NCI-H1436 (cell line): ENCODE data around the gene TMTC4.
"Not testable (repeated sequence)": the region's sequence is repeated elsewhere in the genome, so short reads cannot be mapped to it uniquely, and the experiment has no call there.

Experiments
- DNase-seq: peaks from one replicate; lab custom pipeline; 2025; lab: John Stamatoyannopoulos, UW

Gene TMTC4, protein sequence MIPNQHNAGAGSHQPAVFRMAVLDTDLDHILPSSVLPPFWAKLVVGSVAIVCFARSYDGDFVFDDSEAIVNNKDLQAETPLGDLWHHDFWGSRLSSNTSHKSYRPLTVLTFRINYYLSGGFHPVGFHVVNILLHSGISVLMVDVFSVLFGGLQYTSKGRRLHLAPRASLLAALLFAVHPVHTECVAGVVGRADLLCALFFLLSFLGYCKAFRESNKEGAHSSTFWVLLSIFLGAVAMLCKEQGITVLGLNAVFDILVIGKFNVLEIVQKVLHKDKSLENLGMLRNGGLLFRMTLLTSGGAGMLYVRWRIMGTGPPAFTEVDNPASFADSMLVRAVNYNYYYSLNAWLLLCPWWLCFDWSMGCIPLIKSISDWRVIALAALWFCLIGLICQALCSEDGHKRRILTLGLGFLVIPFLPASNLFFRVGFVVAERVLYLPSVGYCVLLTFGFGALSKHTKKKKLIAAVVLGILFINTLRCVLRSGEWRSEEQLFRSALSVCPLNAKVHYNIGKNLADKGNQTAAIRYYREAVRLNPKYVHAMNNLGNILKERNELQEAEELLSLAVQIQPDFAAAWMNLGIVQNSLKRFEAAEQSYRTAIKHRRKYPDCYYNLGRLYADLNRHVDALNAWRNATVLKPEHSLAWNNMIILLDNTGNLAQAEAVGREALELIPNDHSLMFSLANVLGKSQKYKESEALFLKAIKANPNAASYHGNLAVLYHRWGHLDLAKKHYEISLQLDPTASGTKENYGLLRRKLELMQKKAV

DNA sequence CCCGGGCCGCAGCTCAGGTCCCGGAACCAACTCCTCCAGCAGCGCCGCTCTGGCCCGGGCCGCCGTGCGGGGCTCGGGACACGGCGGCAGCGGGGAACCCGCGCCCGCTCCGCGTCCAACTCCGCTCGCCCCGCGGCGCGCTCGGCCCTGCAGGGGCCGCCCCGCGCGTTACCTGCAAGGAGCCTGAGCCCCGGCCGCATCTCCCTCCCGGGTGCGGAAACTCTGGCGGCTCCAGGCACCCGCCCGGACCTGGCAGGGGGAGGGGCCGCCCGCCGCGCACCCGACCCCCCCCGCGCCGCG, at the start of gene TMTC4:
Gene TMTC4 (minus strand): TSS at position 224 of the 300 bp plus-strand sequence. CDS start 4,433 bp downstream, outside the sequence.
- no peak for DNase-seq

DNA sequence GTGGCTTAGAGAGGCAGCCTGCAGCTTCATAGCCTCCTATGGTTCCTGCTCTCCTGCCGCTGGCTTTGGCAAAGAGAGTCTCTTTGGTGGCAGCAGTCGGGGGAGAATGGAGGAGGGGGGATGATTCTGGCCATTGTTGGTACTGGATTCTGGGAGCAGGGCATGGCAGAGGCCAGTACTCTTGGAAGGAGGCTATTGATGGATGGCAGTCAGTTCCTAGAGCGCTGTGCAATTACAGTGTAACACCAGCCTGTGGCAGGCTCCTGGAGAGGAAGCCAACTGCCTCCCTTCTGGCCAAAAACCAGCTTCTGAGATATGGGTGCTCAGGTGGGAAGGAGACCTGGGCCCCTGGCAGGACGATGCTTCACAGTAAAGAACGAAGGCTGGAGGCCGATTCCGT, 47.9 kb upstream of the TMTC4 start:
- no peak for DNase-seq

DNA sequence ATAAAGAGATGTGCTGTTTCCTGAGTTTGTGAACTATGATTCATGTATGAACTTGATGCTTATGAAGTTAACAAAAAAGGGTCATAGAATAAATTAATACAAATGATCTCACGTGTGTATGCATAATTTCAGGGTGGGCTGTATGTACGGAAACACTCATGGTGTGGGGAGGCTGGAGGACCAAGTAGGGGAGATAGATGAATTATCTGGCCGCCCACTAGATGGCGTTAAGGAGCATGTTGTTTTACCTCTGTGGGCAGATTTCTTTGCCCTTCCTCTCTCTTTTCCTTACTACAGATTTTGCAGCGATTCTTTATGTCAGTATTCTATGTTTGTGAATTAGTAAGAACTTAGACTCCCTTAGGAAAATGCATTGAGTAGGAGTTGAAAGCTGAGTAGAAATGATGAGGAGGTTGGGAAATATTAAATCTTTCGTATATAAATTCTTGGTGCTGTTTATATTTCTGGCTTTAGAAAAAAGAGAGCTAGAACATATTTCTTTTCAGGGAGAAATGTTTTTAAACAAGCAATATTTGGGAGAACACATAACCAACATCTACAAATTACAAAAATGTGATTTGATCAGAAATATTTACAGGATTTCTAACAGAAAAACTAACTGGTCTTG, 47.4 kb upstream of the TMTC4 start:
- DNase-seq, result peak; percentile 31

DNA sequence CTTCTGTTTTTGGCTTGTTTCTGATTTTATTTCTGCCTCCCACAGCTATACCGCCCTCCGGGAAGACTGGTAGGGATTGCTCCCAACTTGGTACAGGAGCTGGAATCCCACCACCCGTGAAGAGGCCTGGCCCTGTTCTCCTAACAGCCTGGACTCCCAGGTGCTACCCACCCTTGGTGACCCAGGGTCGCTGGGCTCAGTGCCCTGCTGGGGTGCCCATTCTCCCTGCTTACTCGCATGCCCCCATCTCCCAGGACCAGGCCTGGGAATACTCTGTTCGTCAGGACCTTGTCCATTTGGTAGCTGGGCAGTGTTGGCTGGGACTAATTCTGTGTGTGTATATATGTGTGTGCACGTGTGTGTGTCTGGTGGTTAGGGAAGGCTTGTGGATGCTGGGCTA, 41.0 kb upstream of the TMTC4 start:
- no peak for DNase-seq

DNA sequence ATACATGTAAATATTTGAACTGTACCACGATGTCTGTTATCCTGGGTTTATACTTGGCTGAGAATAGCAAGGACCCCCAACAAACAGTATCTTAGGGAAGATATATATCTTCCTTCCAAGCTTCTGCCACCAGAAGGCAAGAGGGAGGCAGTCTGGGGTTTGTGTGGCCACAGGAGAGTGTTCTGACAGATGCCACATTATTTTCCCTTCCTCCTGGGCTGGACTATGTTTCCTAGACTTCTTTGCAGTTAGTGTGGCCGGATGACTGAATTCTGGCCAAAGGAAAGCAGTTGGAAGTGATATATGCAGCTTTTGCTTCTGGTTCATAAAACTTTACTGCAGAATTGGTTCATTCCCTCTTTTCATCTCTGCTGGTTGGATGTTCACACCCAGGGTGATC, 39.9 kb upstream of the TMTC4 start:
- DNase-seq, result no peak

DNA sequence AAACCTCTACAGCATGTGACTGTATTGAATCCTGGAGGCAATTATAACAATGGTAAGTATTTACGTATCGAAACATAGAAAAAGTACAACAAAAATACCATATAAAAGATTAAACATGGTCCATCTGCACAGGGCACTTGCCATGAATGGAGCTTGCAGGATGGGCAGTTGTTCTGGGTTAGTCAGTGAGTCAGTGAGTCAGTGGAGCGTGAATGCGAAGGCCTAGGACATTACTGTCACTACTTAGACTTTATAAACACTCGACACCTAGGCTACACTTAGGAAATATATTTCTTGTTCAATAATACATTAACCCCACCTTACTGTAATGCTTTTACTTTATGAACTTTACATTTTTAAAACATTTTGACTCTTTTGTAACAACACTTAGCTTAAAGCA, 35.6 kb upstream of the TMTC4 start:
- no peak for DNase-seq

DNA sequence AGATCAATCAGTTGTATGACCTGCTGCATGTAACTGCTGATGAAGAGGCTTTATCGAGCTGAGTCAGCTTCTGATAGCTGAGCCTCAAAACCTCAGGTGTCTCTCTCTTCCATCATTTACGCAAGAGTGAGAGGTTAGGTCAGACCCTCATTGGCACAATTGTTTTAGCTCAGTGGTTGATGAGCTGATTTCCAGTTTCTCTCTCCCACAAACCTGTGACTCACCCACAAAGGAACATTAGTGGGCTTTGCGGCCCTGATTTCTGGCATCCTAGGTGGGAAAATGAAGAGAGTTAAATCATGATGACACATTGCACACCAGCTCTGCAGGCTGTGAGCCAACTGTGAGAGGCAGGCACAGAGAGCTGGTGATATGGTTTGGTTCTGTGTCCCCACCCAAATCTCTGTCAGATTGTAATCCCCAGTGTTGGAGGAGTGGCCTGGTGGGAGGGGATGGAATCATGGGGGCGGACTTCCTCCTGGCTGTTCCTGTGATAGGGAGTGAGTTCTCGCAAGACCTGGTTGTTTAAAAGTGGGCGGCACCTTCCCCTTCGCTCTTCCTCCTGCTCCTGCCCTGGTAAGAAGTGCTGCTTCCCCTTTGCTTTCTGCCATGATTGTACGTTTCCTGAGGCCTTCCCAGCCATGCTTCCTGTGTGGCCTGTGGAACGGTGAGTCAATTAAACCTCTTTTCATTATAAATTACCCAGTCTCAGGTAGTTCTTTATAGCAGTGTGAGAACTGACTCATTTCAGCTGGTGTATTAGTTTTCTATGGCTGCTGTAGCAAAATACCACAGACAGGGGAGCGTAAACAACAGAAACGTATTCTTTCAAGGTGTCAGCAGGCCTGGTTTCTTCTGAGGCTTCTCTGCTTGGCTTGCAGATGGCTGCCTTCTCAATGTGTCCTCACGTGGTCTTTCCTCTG, 33.5 kb upstream of the TMTC4 start:
- DNase-seq, result no peak

DNA sequence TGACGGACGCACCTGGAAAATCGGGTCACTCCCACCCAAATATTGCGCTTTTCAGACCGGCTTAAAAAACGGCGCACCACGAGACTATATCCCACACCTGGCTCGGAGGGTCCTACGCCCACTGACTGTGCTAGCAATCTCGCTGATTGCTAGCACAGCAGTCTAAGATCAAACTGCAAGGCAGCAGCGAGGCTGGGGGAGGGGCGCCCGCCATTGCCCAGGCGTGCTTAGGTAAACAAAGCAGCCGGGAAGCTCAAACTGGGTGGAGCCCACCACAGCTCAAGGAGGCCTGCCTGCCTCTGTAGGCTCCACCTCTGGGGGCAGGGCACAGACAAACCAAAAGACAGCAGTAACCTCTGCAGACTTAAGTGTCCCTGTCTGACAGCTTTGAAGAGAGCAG, 23.7 kb upstream of the TMTC4 start:
- DNase-seq, result not testable (repeated sequence)

DNA sequence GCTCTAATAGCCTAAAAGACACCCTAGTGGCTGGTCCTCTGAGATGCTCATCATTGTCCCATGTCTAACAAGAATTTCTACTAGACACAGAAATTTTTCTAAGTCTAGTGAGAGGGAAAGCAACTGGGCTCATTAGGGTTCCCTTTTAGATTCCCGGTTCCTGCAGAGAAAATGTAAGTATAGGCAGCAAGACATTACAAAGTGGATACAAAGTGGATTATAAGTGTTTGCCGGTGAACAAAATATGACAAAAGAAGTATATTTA, 20.8 kb upstream of the TMTC4 start:
- no peak for DNase-seq

DNA sequence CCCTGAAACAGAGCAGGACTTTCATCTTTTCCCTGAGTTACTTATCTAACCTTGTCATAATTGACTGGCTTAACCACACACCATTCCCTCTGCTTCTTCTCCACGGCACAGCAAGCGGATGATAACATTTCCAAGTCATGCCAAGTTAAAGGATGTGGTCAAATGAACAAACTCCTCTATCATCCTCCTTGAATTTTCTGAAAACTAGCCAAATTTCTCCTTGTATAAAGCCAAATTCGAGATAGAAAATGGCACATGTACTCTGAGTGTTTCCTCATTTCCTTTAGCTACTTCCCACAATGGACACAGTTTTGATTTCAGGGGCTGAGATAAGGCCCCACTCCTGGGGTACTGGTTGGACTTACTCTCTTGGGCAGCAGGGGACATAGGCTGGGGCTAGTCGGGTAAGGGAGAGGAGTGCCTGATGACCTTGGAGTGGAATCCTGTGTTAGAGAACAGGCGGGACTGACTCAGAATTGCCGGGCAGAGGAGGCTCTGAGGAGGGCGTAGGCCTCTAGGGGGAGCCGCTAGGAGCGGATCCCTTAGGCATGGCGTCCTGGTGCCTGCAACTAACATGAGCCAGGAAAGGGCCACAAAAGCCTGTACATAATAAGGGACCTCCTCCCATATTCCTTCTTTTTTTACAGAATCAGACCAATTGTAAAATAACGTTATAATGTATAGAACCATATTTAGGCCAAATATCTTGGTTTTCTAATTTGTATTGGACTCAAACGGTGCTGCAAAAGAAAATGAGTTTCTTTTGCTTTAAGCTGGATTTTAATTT, 20.3 kb upstream of the TMTC4 start:
- DNase-seq, result no peak

DNA sequence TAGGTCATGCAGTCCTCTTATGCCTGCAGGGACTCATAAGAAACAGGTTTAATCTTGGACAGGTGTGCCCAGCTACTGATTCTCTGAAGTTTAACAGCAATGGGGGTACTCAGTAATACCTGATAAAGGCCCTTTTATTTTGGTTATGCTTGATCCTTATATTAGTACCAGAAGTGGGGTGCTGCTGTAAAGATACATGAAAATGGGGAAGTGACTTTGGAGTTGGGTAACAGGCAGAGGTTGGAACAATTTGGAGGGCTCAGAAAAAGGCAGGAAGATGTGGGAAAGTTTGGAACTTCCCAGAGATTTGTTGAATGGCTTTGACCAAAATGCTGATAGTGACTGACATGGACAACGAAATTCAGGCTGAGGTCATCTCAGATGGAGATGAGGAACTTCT, 14.6 kb upstream of the TMTC4 start:
- DNase-seq, result no peak

DNA sequence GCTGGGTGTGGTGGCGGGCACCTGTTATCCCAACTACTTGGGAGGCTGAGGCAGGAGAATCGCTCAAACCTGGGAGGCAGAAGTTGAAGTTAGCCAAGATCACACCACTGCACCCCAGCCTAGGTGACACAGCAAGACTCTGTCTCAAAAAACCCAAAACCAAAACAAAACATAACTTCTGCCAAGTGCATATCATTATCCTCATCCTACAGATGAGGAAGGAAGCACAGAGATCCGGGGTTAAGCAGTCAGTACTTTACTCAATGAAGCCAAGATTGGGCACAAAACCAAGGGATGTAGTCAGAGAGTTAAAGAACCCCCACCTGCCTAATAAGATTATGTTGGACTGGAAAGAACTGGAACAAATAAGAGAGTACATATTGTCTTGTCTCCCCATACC, 5.5 kb upstream of the TMTC4 start:
- no peak for DNase-seq

DNA sequence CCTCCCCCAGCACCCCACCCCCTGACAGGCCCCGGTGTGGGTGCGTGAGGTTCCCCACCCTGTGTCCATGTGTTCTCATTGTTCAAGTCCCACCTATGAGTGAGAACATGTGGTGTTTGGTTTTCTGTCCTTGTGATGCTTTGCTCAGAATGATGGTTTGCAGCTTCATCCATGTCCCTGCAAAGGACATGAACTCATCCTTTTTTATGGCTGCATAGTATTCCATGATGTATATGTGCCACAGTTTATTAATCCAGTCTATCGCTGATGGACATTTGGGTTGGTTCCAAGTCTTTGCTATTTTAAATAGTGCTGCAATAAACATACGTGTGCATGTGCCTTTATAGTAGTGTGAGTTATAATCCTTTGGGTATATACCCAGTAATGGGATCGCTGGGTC, 2.5 kb upstream of the TMTC4 start:
- DNase-seq, result not testable (repeated sequence)

DNA sequence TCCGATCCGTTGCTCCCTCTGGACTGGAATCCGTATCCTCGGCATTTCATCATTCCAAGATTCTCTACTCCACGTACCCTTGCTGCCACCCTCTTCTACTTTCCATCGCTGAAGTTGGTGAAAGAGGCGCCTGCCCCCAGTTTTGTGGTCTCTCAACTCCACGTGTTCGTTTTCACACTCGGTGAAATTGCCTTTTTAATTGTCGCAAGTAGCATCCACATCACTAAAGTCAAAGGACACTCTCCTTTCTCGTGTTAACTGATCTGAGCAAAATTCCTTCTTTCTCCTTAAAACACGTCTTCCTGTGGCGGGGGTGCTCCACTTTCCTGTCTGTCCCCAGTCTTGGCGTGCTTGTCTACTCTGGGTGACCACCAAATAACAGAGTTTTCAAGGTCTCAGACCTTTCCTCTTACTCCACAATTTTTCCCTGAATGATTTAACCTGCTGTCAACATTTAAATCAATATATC, 1.1 kb upstream of the TMTC4 start:
- no peak for DNase-seq

DNA sequence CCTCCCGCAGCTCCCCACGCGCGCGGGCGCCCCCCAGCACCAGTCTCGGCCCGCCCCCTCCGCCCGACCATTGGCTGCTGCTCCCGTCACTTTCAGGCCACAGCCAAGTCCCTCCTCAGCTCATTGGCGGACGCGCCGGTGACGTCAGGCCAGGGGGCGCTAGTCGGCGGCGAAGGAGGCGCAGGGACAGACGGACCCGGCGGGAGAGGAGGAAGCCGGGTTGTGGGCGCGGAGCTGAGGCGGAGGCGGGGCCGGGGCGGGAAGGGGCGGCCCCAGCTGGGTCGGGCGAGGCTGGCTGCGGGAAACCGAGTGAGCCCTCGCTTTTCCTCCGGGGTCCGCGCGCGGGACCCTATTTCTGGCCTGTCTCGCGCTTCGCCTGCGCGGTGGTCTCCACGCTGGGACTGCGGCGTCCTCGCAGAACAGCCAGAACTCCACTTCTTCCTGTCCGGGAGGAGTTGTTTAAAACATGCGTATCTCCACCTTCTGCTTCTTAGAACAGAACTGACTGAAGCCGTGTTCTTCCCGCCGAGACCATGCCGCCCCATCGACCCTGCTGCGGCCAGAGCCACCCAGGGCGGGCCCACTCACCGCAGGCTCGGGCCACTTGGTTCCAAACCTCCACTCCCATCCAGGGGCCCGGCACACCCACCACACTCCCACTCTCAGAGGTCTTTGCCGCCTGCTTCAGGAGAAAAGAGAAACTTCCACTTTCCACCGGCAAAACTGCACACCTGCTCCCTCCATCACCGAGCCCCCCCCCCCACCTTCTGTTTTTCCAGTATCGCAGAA, 471 bp upstream of the TMTC4 start:
- DNase-seq, result peak; percentile 95

DNA sequence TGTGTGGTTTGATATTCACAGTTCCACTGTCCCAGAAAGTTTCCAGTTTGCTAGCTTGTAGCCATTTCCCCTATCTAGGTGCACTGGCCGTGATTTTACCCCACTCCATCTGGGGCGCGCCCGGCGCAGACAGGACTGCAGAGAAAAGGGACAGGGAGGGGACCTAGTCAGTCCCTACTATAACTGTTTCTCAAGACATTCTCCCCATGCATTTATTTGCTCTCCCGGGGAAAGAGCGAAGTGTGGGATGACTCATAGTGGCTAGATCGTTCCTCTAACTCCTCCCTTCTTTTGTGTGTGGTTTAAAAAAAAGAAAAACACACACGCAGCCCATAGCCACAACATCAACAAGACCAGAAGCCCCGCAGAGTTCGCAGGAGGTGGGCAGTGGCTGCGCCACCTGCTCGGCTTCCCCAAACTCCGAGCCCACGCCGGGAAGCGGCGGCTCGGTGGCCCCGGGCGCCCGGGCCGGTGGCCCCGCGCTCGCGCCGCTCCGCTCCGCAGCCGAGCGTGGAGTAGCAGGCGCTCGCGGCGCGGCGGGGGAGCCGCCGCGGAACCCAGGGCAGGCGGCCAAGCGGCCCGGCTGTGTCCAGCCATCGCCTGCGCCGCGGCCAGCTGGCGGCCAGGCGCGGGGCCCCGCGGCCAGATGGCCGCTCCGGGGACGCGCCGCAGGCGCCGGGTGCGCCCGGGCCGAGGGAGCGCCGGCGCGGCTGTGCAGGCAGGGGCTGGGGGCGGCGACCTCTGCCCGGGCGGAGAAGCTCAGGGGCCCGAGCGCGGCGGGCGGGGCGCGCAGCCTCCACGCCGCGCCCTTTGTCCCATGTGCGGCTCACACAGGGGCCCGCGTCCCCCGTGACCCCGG, 653 bp downstream of the TMTC4 start:
- DNase-seq, result peak; percentile 21

DNA sequence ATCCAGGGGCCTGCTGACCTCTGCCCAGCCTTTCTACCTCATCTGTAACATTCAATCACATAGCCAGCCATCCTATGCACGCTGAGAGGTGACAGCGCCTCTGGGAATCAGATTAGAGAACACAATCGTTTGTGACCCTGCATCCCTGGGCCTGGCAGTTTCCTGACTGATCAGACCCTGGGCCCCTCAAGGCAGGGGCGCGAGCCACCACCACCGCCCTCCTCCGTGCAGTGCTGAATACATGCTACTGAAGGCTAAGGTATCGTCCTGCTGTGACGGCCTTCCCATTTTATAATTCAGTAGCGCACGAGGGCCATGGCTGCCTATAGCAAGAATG, 1.3 kb downstream of the TMTC4 start:
- no peak for DNase-seq

DNA sequence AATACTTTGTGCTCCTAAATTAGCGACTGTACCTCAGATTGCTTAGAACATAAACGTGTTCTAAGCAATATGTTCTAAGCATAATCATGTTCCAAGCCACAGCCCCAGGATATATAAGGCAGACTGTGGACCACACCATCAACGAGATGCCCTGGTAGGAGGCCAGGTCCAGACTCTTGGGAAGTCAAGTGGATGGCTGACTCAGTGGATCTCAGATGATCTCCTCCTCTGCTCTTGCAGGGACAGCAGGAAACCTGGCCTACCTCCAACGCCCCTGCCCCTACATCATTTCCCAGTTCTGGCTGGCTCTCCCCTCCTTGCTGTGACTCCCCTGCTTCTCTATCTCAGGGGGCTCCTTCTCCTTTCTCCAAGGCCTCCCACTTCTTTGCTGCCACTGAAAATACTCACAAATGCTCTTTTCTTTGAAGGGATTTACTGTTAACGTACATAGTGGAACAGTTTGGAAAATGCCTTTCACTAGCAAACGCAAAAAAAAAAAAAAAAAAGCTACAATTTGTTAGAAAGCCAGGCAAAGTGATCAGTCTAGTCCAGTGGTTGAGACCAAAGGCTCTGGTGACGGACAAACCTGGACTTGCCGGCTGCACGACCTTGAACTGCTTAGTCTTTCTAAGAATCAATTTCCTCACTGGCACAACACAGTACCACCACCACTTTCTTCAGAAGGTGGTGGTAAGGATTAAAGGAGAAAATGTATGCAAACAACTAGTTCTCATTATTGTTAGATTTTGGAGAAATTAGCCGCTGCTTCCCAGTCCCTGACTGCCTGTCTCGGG, 3.0 kb downstream of the TMTC4 start:
- DNase-seq, result no peak

DNA sequence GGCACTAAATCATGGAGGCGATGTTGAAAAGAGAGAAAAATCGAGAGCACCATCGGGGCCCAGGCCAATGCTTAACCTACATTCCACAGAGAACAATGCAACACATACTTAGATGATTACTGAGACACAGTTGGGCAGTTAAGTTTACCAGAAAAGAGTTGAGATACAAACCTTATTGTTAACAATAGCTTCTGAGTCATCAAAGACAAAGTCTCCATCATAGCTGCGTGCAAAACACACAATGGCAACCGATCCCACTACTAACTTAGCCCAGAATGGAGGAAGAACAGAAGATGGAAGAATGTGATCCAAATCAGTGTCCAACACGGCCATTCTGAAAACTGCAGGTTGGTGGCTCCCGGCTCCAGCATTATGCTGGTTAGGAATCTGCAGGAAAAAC, 6.2 kb downstream of the TMTC4 start:
- no peak for DNase-seq
